Smooth muscle cell (in vitro differentiated cells): ENCODE measurements around the gene GEMIN5. TPM values are rescaled to one million over a fixed set of nuclear protein-coding genes. Genes with fewer than 3 reads are reported as not detected.

ENCODE experiments used
- DNase-seq: peaks from one replicate; lab custom pipeline; 2025; ENCODE audit not compliant: unreplicated experiment; lab: John Stamatoyannopoulos, UW
- H2AFZ ChIP-seq: fragments of 200-600 bp; sonication (generic); 2 replicates; pipeline ENCODE4 v1.6.0; 2016; ENCODE audit warnings: antibody characterized with exemption, low read depth, mild to moderate bottlenecking
- H3F3A ChIP-seq: fragments of 200-600 bp; sonication (generic); 2 replicates; pipeline ENCODE4 v1.6.0; 2017; ENCODE audit warnings: antibody characterized with exemption, low read depth
- H3K27ac ChIP-seq: fragments of 200-600 bp; sonication (generic); 2 replicates; pipeline ENCODE4 v1.5.1; 2016; ENCODE audit warnings: low read depth, mild to moderate bottlenecking
- H3K27me3 ChIP-seq: fragments of 200-600 bp; sonication (generic); 2 replicates; pipeline ENCODE4 v1.6.1; 2016; ENCODE audit warnings: low read depth, mild to moderate bottlenecking
- H3K36me3 ChIP-seq: fragments of 200-600 bp; sonication (generic); 2 replicates; pipeline ENCODE4 v1.5.1; 2016; ENCODE audit warnings: low read depth
- H3K4me1 ChIP-seq: fragments of 200-600 bp; sonication (generic); 2 replicates; pipeline ENCODE4 v1.5.1; 2016; ENCODE audit warnings: low read depth
- H3K4me2 ChIP-seq: fragments of 200-600 bp; sonication (generic); 2 replicates; pipeline ENCODE4 v1.6.0; 2016; ENCODE audit warnings: mild to moderate bottlenecking
- H3K4me3 ChIP-seq: fragments of 200-600 bp; sonication (generic); 2 replicates; pipeline ENCODE4 v1.5.1; 2016; ENCODE audit warnings: mild to moderate bottlenecking
- H3K79me2 ChIP-seq: fragments of 200-600 bp; sonication (generic); 2 replicates; pipeline ENCODE4 v1.6.0; 2016; ENCODE audit warnings: low read depth, mild to moderate bottlenecking
- H3K9ac ChIP-seq: fragments of 200-600 bp; sonication (generic); 2 replicates; pipeline ENCODE4 v1.6.0; 2016; ENCODE audit warnings: low read depth
- H3K9me3 ChIP-seq: fragments of 200-600 bp; sonication (generic); replicated peaks from 2 replicates; pipeline ENCODE4 v1.5.1; 2016; ENCODE audit warnings: low read depth
- H4K20me1 ChIP-seq: fragments of 200-600 bp; sonication (generic); 2 replicates; pipeline ENCODE4 v1.6.0; 2016; ENCODE audit warnings: low read depth
- WGBS: methylation state at CpG from one replicate; pipeline ENCODE4 v1.1.7; 2016; ENCODE audit warnings: low lambda C conversion rate; 5-methylcytosine and 5-hydroxymethylcytosine counted together
- polyA plus RNA-seq: library from polyadenylated mRNA; unstranded; fragments of >200 nt; fragmentation: Nextera tagmentation; extraction: Ambion mirVana; gene quantifications from 2 replicates; pipeline ENCODE4 v1.2.1, GENCODE V29; 2016
- total RNA-seq: library from RNA; depleted of rRNA; stranded (reverse); fragments of >200 nt; gene quantifications from 2 replicates; pipeline ENCODE4 v1.2.3, GENCODE V29; 2014
- TF ChIP-seq, protein P1 (sequence below): fragments of 200-600 bp; sonication (generic); IDR thresholded peaks from 2 replicates; pipeline ENCODE4 v1.5.1; 2017; ENCODE audit warnings: borderline replicate concordance, mild to moderate bottlenecking, antibody characterized with exemption; ENCODE audit not compliant: insufficient read depth, poor library complexity, severe bottlenecking

GEMIN5 gene
- total and polyA plus RNA-seq, 2 experiments from 2014 or later: 5.3 to 11.1 TPM

DNA sequence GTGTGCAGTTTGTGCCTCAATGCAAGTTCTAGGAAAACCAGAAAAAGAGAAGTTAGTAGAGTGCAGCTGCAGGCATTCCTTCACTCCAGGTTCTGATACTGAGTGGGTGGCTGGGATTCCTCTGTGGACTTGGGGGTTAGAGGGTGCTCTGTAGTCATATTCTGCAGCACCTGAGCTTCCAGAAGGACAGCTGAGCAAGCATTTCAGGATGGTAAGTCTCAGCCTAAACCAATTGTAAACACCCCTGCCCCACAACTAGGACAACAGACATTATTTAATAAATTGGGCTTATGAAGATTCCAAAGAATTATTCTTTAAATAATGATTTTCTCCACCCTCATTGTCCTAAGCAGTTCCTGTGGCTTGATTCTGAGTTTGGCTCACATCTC, 96.7 kb downstream of the GEMIN5 start:
- no peaks in the 10 kb centered on the region for H3K9me3 ChIP-seq
- no peaks in the 10 kb centered on the region for H3K36me3 ChIP-seq
- no peaks in the 10 kb centered on the region for H3F3A ChIP-seq
- DNase-seq: no peak
- H3K4me3 ChIP-seq: no peak overlapping the region
- no peak overlapping the region for H3K4me2 ChIP-seq
- H3K27me3 ChIP-seq: no peaks in the 10 kb centered on the region
- H2AFZ ChIP-seq: no peak overlapping the region
- TF ChIP-seq, protein P1, sequence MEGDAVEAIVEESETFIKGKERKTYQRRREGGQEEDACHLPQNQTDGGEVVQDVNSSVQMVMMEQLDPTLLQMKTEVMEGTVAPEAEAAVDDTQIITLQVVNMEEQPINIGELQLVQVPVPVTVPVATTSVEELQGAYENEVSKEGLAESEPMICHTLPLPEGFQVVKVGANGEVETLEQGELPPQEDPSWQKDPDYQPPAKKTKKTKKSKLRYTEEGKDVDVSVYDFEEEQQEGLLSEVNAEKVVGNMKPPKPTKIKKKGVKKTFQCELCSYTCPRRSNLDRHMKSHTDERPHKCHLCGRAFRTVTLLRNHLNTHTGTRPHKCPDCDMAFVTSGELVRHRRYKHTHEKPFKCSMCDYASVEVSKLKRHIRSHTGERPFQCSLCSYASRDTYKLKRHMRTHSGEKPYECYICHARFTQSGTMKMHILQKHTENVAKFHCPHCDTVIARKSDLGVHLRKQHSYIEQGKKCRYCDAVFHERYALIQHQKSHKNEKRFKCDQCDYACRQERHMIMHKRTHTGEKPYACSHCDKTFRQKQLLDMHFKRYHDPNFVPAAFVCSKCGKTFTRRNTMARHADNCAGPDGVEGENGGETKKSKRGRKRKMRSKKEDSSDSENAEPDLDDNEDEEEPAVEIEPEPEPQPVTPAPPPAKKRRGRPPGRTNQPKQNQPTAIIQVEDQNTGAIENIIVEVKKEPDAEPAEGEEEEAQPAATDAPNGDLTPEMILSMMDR: no peak
- no peak overlapping the region for H3K9ac ChIP-seq
- no peaks in the 10 kb centered on the region for H3K79me2 ChIP-seq
- H3K4me1 ChIP-seq: no peaks in the 10 kb centered on the region
- H4K20me1 ChIP-seq: no peaks in the 10 kb centered on the region
- H3K27ac ChIP-seq: no peak overlapping the region

DNA sequence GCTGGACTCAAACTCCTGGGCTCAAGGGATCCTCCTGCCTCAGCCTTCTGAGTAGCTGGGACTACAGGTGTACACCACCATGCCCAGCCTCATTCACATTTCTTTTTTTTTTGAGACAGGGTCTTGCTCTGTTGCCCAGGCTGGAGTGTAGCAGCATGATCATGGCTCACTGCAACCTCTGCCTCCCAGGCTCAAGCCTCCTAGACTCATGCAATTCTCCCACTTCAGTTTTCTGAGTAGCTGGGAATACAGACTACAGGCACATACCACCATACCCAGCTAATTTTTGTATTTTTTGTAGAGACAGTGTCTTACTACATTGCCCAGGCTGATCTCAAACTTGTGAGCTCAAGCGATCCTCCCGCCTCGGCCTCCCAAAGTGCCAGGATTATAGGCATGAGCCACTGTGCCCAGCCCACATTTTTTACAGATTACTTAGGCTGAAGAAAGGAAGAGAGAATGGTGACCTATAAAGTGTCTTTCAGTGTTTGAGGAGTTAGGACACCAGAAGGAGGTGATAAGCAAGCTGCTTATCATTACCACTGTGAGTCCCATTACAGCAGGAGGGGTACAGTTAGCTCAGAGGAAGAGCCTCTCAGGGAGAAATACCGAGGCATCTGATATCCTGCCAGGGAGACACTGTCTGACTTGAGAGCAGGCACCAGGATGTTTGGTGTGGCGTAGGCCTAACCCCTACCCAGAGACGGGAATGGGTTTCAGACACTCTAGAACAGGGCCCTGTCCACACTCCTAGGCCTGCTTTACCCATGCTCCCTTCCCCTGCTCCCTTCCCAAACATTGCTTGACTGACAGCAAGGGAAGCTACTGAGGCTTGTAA, 97.4 kb downstream of the GEMIN5 start:
- Histone ChIP-seq H3K4me3 (no peak overlapping the region), H3K9ac (no peak overlapping the region), H3K79me2 (no peaks in the 10 kb centered on the region), H4K20me1 (no peaks in the 10 kb centered on the region), H3K27ac (no peak overlapping the region), H3K4me2 (no peak overlapping the region), H3F3A (no peaks in the 10 kb centered on the region), H3K4me1 (no peaks in the 10 kb centered on the region), H2AFZ (no peak overlapping the region), H3K9me3 (no peaks in the 10 kb centered on the region), H3K36me3 (no peaks in the 10 kb centered on the region), H3K27me3 (no peaks in the 10 kb centered on the region)
- TF ChIP-seq, protein P1: no peak
- 59% methylated on average over 6 of the region's 6 CpGs for WGBS
- DNase-seq: no peak

Other genes starting within 250 kb of the GEMIN5 start
- gene LARP1, start 182.8 kb downstream of the GEMIN5 start, total RNA-seq: 44.1 and 44.9 TPM in 2 replicates
- gene LARP1, start 182.8 kb downstream of the GEMIN5 start, polyA plus RNA-seq: 31.3 and 47.4 TPM in 2 replicates
- gene FAXDC2, start 87.6 kb downstream of the GEMIN5 start, total RNA-seq: 2.0 and 6.3 TPM in 2 replicates
- gene FAXDC2, start 87.6 kb downstream of the GEMIN5 start, polyA plus RNA-seq: 2.5 and 4.0 TPM in 2 replicates
- gene CNOT8, start 79.6 kb downstream of the GEMIN5 start, total RNA-seq: 76.4 and 85.0 TPM in 2 replicates
- gene CNOT8, start 79.6 kb downstream of the GEMIN5 start, polyA plus RNA-seq: 49.5 and 54.9 TPM in 2 replicates
- 29.3 and 58.7 TPM in 2 replicates for gene MRPL22, start 2.9 kb upstream of the GEMIN5 start, total RNA-seq
- 135 and 165 TPM in 2 replicates for gene MRPL22, start 2.9 kb upstream of the GEMIN5 start, polyA plus RNA-seq
- gene KIF4B, start 75.5 kb upstream of the GEMIN5 start, total RNA-seq: not detected in 2 replicates
- gene KIF4B, start 75.5 kb upstream of the GEMIN5 start, polyA plus RNA-seq: not detected in 2 replicates